HepG2 (cell line): ENCODE data around the gene CGB8.
"Not testable (repeated sequence)": the region's sequence is repeated elsewhere in the genome, so short reads cannot be mapped to it uniquely, and the experiment has no call there.

Experiments used
- EP300 ChIP-seq, 3 experiments: sonication (generic) in 1 of 3; formaldehyde crosslinking in 1 of 3; IDR thresholded peaks; 2 replicates each; pipeline versions ENCODE4 v1.5.1 to v1.6.1; 2011 to 2020; ENCODE audit warnings: low read depth in 2 of 3, low read length in 2 of 3, borderline replicate concordance in 1 of 3, improper control_type of control experiment in 1 of 3, mild to moderate bottlenecking in 1 of 3, missing genetic modification reagents in 1 of 3, moderate library complexity in 1 of 3
- HIVEP1 ChIP-seq: sonication (generic); formaldehyde crosslinking; IDR thresholded peaks from 2 replicates; pipeline ENCODE4 v1.4.0; 2020; ENCODE audit warnings: mild to moderate bottlenecking, missing genetic modification reagents
- SAFB2 ChIP-seq: sonication (generic); formaldehyde crosslinking; IDR thresholded peaks from 2 replicates; pipeline ENCODE4 v1.5.1; 2020; ENCODE audit warnings: missing genetic modification reagents, low read depth, mild to moderate bottlenecking, borderline replicate concordance
- TCF7 ChIP-seq: sonication (generic); IDR thresholded peaks from 2 replicates; pipeline ENCODE4 v1.6.1; 2016; ENCODE audit warnings: antibody characterized with exemption, low read depth
- TEAD2 ChIP-seq: sonication (generic); formaldehyde crosslinking; IDR thresholded peaks from 2 replicates; pipeline ENCODE4 v1.9.0; 2021; ENCODE audit warnings: missing genetic modification reagents
- ZFP36 ChIP-seq: fragments of 150-350 bp; IDR thresholded peaks from 2 replicates; pipeline ENCODE4 v1.6.1; 2018; ENCODE audit warnings: borderline replicate concordance, low read length, low read depth; ENCODE audit not compliant: partially characterized antibody
- ZNF431 ChIP-seq: sonication (generic); formaldehyde crosslinking; IDR thresholded peaks from 2 replicates; pipeline ENCODE4 v1.9.0; 2022; ENCODE audit warnings: missing genetic modification reagents, low read depth, mild to moderate bottlenecking, borderline replicate concordance
- TF ChIP-seq, protein P1 (sequence below): sonication (generic); formaldehyde crosslinking; IDR thresholded peaks from 2 replicates; pipeline ENCODE4 v1.5.0; 2020; ENCODE audit warnings: mild to moderate bottlenecking, missing genetic modification reagents, moderate library complexity
- TF ChIP-seq, protein P2 (sequence below): fragments of 450-650 bp; IDR thresholded peaks from 2 replicates; pipeline ENCODE4 v1.6.1; 2016
- TF ChIP-seq, protein P3 (sequence below): sonication (generic); formaldehyde crosslinking; conservative IDR thresholded peaks from 2 replicates; pipeline ENCODE4 v1.4.0; 2020; ENCODE audit warnings: missing genetic modification reagents
- TF ChIP-seq, protein P4 (sequence below): sonication (generic); formaldehyde crosslinking; IDR thresholded peaks from 2 replicates; pipeline ENCODE4 v1.8.1; 2023; ENCODE audit warnings: mild to moderate bottlenecking, missing genetic modification reagents
- TF ChIP-seq, protein P5 (sequence below): sonication (generic); formaldehyde crosslinking; IDR thresholded peaks from 2 replicates; pipeline ENCODE4 v1.4.0; 2020; ENCODE audit warnings: missing genetic modification reagents

DNA sequence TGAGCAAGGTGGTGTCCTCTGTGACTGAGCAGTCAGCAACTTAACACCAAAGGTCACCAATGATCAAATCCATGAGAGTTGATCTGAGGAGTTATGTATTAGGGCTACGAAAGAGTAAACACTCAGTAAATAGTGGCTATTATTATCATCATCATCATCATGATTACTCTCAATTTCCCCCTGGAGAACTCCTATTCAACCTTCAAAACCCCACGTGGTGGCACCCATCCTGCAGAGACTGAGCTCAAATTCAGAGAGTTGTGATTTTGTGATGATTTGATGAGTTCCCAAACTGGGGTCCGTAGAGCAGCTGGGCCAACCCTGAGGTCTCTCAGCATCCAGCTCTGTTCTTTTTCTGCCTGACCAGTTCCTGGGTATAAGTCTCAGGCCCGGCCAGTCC lies 923 bp upstream of the CGB8 start:
- not testable (repeated sequence) for TF ChIP-seq EP300 (IDR thresholded peaks at IDR 0.05; ENCODE audit: low read depth in 2 of 2, low read length in 2 of 2); EP300 (CRISPR knock-in tag; IDR thresholded peaks at IDR 0.05; ENCODE audit: borderline replicate concordance); HIVEP1; TEAD2 (CRISPR knock-in tag); ZNF431 (CRISPR knock-in tag); TCF7; ZFP36; SAFB2 (CRISPR knock-in tag)
- TF ChIP-seq, protein P1, sequence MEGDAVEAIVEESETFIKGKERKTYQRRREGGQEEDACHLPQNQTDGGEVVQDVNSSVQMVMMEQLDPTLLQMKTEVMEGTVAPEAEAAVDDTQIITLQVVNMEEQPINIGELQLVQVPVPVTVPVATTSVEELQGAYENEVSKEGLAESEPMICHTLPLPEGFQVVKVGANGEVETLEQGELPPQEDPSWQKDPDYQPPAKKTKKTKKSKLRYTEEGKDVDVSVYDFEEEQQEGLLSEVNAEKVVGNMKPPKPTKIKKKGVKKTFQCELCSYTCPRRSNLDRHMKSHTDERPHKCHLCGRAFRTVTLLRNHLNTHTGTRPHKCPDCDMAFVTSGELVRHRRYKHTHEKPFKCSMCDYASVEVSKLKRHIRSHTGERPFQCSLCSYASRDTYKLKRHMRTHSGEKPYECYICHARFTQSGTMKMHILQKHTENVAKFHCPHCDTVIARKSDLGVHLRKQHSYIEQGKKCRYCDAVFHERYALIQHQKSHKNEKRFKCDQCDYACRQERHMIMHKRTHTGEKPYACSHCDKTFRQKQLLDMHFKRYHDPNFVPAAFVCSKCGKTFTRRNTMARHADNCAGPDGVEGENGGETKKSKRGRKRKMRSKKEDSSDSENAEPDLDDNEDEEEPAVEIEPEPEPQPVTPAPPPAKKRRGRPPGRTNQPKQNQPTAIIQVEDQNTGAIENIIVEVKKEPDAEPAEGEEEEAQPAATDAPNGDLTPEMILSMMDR (CRISPR knock-in tag): not testable (repeated sequence)
- TF ChIP-seq, protein P2, sequence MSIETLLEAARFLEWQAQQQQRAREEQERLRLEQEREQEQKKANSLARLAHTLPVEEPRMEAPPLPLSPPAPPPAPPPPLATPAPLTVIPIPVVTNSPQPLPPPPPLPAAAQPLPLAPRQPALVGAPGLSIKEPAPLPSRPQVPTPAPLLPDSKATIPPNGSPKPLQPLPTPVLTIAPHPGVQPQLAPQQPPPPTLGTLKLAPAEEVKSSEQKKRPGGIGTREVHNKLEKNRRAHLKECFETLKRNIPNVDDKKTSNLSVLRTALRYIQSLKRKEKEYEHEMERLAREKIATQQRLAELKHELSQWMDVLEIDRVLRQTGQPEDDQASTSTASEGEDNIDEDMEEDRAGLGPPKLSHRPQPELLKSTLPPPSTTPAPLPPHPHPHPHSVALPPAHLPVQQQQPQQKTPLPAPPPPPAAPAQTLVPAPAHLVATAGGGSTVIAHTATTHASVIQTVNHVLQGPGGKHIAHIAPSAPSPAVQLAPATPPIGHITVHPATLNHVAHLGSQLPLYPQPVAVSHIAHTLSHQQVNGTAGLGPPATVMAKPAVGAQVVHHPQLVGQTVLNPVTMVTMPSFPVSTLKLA: not testable (repeated sequence)
- TF ChIP-seq, protein P3, sequence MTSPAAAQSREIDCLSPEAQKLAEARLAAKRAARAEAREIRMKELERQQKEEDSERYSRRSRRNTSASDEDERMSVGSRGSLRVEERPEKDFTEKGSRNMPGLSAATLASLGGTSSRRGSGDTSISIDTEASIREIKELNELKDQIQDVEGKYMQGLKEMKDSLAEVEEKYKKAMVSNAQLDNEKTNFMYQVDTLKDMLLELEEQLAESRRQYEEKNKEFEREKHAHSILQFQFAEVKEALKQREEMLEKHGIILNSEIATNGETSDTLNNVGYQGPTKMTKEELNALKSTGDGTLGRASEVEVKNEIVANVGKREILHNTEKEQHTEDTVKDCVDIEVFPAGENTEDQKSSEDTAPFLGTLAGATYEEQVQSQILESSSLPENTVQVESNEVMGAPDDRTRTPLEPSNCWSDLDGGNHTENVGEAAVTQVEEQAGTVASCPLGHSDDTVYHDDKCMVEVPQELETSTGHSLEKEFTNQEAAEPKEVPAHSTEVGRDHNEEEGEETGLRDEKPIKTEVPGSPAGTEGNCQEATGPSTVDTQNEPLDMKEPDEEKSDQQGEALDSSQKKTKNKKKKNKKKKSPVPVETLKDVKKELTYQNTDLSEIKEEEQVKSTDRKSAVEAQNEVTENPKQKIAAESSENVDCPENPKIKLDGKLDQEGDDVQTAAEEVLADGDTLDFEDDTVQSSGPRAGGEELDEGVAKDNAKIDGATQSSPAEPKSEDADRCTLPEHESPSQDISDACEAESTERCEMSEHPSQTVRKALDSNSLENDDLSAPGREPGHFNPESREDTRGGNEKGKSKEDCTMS: not testable (repeated sequence)
- TF ChIP-seq, protein P4, sequence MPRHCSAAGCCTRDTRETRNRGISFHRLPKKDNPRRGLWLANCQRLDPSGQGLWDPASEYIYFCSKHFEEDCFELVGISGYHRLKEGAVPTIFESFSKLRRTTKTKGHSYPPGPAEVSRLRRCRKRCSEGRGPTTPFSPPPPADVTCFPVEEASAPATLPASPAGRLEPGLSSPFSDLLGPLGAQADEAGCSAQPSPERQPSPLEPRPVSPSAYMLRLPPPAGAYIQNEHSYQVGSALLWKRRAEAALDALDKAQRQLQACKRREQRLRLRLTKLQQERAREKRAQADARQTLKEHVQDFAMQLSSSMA (CRISPR knock-in tag): not testable (repeated sequence)
- TF ChIP-seq, protein P5, sequence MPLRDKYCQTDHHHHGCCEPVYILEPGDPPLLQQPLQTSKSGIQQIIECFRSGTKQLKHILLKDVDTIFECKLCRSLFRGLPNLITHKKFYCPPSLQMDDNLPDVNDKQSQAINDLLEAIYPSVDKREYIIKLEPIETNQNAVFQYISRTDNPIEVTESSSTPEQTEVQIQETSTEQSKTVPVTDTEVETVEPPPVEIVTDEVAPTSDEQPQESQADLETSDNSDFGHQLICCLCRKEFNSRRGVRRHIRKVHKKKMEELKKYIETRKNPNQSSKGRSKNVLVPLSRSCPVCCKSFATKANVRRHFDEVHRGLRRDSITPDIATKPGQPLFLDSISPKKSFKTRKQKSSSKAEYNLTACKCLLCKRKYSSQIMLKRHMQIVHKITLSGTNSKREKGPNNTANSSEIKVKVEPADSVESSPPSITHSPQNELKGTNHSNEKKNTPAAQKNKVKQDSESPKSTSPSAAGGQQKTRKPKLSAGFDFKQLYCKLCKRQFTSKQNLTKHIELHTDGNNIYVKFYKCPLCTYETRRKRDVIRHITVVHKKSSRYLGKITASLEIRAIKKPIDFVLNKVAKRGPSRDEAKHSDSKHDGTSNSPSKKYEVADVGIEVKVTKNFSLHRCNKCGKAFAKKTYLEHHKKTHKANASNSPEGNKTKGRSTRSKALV: not testable (repeated sequence)
